HepG2 (cell line): ENCODE data around the gene NUAK1. TPM values are rescaled to one million over a fixed set of nuclear protein-coding genes. Genes with fewer than 3 reads are reported as not detected.

ENCODE experiments used
- ATAC-seq: fragments of 200-7000 bp; cut with Tn5 transposase; 3 replicates; pipeline ENCODE4 v1.9.1; 2020; ENCODE audit warnings: mild to moderate bottlenecking, moderate library complexity
- BruUV-seq: library from RNA; stranded (reverse); fragments of 400-500 nt; replicated peaks from 2 replicates; lab custom pipeline; 2021; lab: Mats Ljungman, UMichigan
- CTCF ChIA-PET: fragments of 300-600 bp; formaldehyde crosslinking; extraction: SDS; loops from one replicate; lab custom pipeline; 2021; ENCODE audit warnings: low total read pairs, inconsistent platforms, low intra/inter-chr PET ratio; lab: Yijun Ruan, JAX
- POLR2A ChIA-PET: fragments of 350-600 bp; sonication (Branson Sonifier 250); formaldehyde crosslinking; loops from one replicate; lab custom pipeline; 2020; ENCODE audit warnings: antibody characterized with exemption, inconsistent platforms; lab: Yijun Ruan, JAX
- DNase-seq: peaks from one replicate; pipeline ENCODE4 v3.0.0-alpha.2; 2015; ENCODE audit warnings: low spot score
- FAIRE-seq: peaks from 3 replicates; lab custom pipeline; 2011; peaks lifted over from hg19 to GRCh38; lab: Jason Lieb, UNC
- H2AFZ ChIP-seq: one replicate; pipeline ENCODE4 v1.6.1; 2011; ENCODE audit warnings: low read length, inconsistent platforms
- H3K27ac ChIP-seq: fragments of 300-600 bp; 3 replicates; pipeline ENCODE4 v1.8.0; 2011; ENCODE audit warnings: mixed run types, mild to moderate bottlenecking, mixed read lengths, low read length, inconsistent platforms; ENCODE audit not compliant: insufficient read depth; ENCODE audit errors: extremely low read length
- H3K27me3 ChIP-seq, 2 experiments: fragments of 200-600 bp in 1 of 2; 2 replicates in 1 of 2; 3 replicates in 1 of 2; pipeline versions ENCODE4 v1.6.0 to v1.8.0; 2011; ENCODE audit warnings: low read length in 2 of 2, mild to moderate bottlenecking in 2 of 2, moderate library complexity in 2 of 2, inconsistent platforms in 1 of 2; ENCODE audit not compliant: insufficient read depth in 2 of 2, control insufficient read depth in 1 of 2
- H3K36me3 ChIP-seq, 2 experiments: fragments of 200-600 bp in 1 of 2; replicated peaks in 1 of 2; 2 replicates in 1 of 2; 3 replicates in 1 of 2; pipeline versions ENCODE4 v1.5.1 to v1.8.0; 2011; ENCODE audit warnings: low read length in 2 of 2, inconsistent platforms in 1 of 2; ENCODE audit not compliant: insufficient read depth in 2 of 2, control insufficient read depth in 1 of 2
- H3K4me1 ChIP-seq: 2 replicates; pipeline ENCODE4 v1.5.1; 2012; ENCODE audit warnings: low read length, inconsistent platforms; ENCODE audit not compliant: insufficient read depth
- H3K4me2 ChIP-seq: 2 replicates; pipeline ENCODE4 v1.6.0; 2011; ENCODE audit warnings: low read depth, low read length, inconsistent platforms
- H3K4me3 ChIP-seq, 3 experiments: fragments of 200-600 bp in 1 of 3; sonication (generic), shearing (Covaris generic) in 1 of 3; replicated peaks in 1 of 3; 2 replicates each; pipeline ENCODE4 v1.5.1; 2011 to 2016; ENCODE audit warnings: low read length in 3 of 3, inconsistent platforms in 2 of 3, low read depth in 2 of 3, mild to moderate bottlenecking in 2 of 3, control low read depth in 1 of 3, mixed read lengths in 1 of 3; ENCODE audit not compliant: insufficient read depth in 1 of 3
- H3K79me2 ChIP-seq: one replicate; pipeline ENCODE4 v1.6.1; 2011; ENCODE audit warnings: low read length, inconsistent platforms; ENCODE audit not compliant: insufficient read depth
- H3K9ac ChIP-seq: 2 replicates; pipeline ENCODE4 v1.6.0; 2011; ENCODE audit warnings: mild to moderate bottlenecking, low read depth, low read length, inconsistent platforms; ENCODE audit not compliant: insufficient read depth
- H3K9me3 ChIP-seq: 2 replicates; pipeline ENCODE4 v1.5.1; 2012; ENCODE audit warnings: mild to moderate bottlenecking, low read length
- H4K20me1 ChIP-seq: 2 replicates; pipeline ENCODE4 v1.6.0; 2011; ENCODE audit warnings: inconsistent platforms, mild to moderate bottlenecking, low read length, moderate library complexity; ENCODE audit not compliant: insufficient read depth
- FOXP1 ChIP-seq, 2 experiments: fragments of 450-650 bp in 1 of 2; IDR thresholded peaks; 2 replicates each; pipeline ENCODE4 v1.6.1; 2017 to 2018; ENCODE audit warnings: antibody characterized with exemption in 1 of 2
- NR1H2 ChIP-seq: sonication (generic); formaldehyde crosslinking; IDR thresholded peaks from 2 replicates; pipeline ENCODE4 v1.8.1; 2022; ENCODE audit warnings: low read depth, missing genetic modification reagents, borderline replicate concordance
- NRL ChIP-seq: sonication (generic); formaldehyde crosslinking; IDR thresholded peaks from 2 replicates; pipeline ENCODE4 v1.5.0; 2020; ENCODE audit warnings: missing genetic modification reagents, mild to moderate bottlenecking, moderate library complexity, borderline replicate concordance
- POLR2A ChIP-seq, 2 experiments: IDR thresholded peaks; 2 replicates each; pipeline ENCODE4 v1.6.1; 2011; ENCODE audit warnings: low read depth in 2 of 2, low read length in 2 of 2, mild to moderate bottlenecking in 1 of 2, moderate library complexity in 1 of 2; ENCODE audit not compliant: insufficient read depth in 1 of 2
- TAF1 ChIP-seq: sonication (generic); formaldehyde crosslinking; IDR thresholded peaks from 2 replicates; pipeline ENCODE4 v1.4.0; 2020; ENCODE audit warnings: missing genetic modification reagents
- ZNF224 ChIP-seq: sonication (generic); formaldehyde crosslinking; IDR thresholded peaks from 2 replicates; pipeline ENCODE4 v1.5.0; 2020; ENCODE audit warnings: mild to moderate bottlenecking, missing genetic modification reagents
- ZNF629 ChIP-seq: sonication (generic); formaldehyde crosslinking; conservative IDR thresholded peaks from 2 replicates; pipeline ENCODE4 v1.5.0; 2020; ENCODE audit warnings: missing genetic modification reagents
- ZNF850 ChIP-seq: sonication (generic); formaldehyde crosslinking; conservative IDR thresholded peaks from 2 replicates; pipeline ENCODE4 v1.9.0; 2021; ENCODE audit warnings: mild to moderate bottlenecking, missing genetic modification reagents
- WGBS: methylation state at CpG from one replicate; pipeline ENCODE4 v1.1.6; 2017; ENCODE audit warnings: low lambda C conversion rate; 5-methylcytosine and 5-hydroxymethylcytosine counted together
- in situ Hi-C: cut with HindIII; loops from 2 replicates; pipeline ENCODE4 v1.10.0; 2017; ENCODE audit warnings: low pct_unique_long_range_greater_than_20kb; ENCODE audit not compliant: extremely low pct_ligation_motif_present
- intact Hi-C: fragments of 100-400 bp; cut with micrococcal nuclease; formaldehyde crosslinking; loops from one replicate; pipeline ENCODE4 v1.10.0; 2022; ENCODE audit not compliant: unreplicated experiment
- polyA plus RNA-seq, 8 experiments: library from polyadenylated mRNA; depleted of rRNA in 3 of 8; stranded (reverse) in 7 of 8; unstranded in 1 of 8; fragments of >200 nt; fragmentation: Illumina TruSeq in 4 of 8; extraction: Trizol in 4 of 8; gene quantifications; 2 replicates each; pipeline versions ENCODE4 v1.2.1 to v1.2.3, GENCODE V29; 2011 to 2016; ENCODE audit warnings: low read depth in 4 of 8, missing spikeins in 1 of 8, mixed read lengths in 1 of 8; ENCODE audit not compliant: insufficient read depth in 1 of 8
- total RNA-seq, 5 experiments: library from RNA; depleted of rRNA; stranded (reverse); fragments of >200 nt; fragmentation: Illumina TruSeq; extraction: Trizol; gene quantifications; 2 replicates each; pipeline ENCODE4 v1.2.3, GENCODE V29; 2016; ENCODE audit warnings: low read depth in 1 of 5

NUAK1 gene
- total and polyA plus RNA-seq, 2 of the 13 experiments (the other 11 are each of a cell fraction or from before 2014, with no cell fraction given): 1.7 to 1.9 TPM

DNA sequence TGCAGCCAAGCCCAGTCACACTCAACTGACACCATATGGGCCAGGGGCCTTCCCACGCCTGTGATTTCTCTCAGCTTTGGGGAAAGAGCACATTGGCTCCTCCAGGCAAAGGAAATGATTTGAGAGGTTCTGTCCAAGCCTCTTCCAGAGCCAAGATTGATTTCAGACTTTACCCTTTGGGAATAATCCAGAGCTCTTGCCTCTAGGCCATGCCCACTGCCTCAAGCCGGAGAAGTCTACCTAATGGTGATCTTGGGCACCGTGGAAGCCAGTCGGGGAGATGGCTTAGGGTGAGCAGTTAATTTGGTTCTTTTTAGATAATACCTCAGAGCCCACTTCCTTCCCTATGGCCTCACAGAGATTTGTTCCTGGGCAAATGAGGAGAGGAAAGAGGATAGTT, 45.0 kb upstream of the NUAK1 start:
- Histone ChIP-seq H3K27ac (no peak overlapping the region), H3K9ac (no peak overlapping the region), H3K4me3 (no peak overlapping the region), H2AFZ (no peak overlapping the region), H3K79me2 (no peaks in the 10 kb centered on the region), H3K4me1 (peaks cover 39% of the 10 kb centered on the region), H3K9me3 (no peaks in the 10 kb centered on the region), H4K20me1 (no peaks in the 10 kb centered on the region), H3K27me3 (no peaks in the 10 kb centered on the region), H3K4me2 (no peak overlapping the region), H3K36me3 (no peaks in the 10 kb centered on the region)
- intact Hi-C loops: no loop called here
- FAIRE-seq (no peak), ATAC-seq (no peak), DNase-seq (no peak)
- in situ Hi-C loops: no loop called here
- POLR2A ChIA-PET: no interaction called here
- CTCF ChIA-PET: no interaction called here
- TF ChIP-seq NR1H2 (CRISPR knock-in tag) (no peak), POLR2A (IDR thresholded peaks at IDR 0.05; ENCODE audit: insufficient read depth in 1 of 2, low read depth in 2 of 2, low read length in 2 of 2) (no peak), NRL (CRISPR knock-in tag) (no peak), ZNF850 (CRISPR knock-in tag) (no peak), ZNF224 (CRISPR knock-in tag) (no peak), FOXP1 (IDR thresholded peaks at IDR 0.05) (no peak), FOXP1 (CRISPR knock-in tag; IDR thresholded peaks at IDR 0.05) (no peak)
- 64% methylated on average over 4 of the region's 4 CpGs for WGBS
- no TSS peak for BruUV-seq

DNA sequence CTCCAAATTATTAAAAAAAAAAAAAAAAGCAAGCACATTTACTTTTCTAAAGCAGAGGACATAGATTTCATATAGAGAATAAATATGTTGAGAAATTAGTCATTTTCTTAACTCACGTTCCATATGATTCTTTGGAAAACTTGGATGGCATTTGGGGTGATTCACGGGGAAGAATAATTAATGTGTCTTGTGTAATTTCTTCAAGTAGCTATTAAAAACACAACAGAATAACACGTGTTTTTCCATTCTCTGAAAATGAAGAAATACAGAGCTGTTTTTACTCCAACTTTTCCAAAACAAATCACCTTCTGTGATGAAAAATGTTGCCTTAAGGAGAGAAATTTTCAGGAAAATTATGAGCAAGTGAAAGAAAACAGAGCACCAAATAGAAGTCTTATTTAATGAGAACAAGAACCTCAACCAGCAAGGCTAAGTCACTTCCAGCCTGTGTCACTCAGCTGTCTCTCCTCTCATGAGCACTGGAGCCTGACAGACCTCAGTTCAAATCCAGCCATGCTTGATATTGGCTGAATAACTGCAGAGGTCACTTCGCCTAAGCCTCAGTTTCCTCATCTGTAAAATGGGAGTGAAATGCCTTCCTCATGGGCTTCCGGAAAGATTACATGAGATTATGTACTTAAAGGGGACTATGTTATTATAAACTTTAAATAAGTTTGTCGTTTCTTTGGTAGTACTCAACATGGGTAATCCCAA, 42.8 kb upstream of the NUAK1 start:
- ATAC-seq: no peak
- Histone ChIP-seq H3K79me2 (no peaks in the 10 kb centered on the region), H3K9ac (no peak overlapping the region), H3K27me3 (no peaks in the 10 kb centered on the region), H4K20me1 (no peaks in the 10 kb centered on the region), H3K36me3 (no peaks in the 10 kb centered on the region), H2AFZ (no peak overlapping the region), H3K27ac (no peak overlapping the region), H3K4me2 (no peak overlapping the region), H3K4me3 (no peak overlapping the region), H3K4me1 (peaks cover 28% of the 10 kb centered on the region), H3K9me3 (no peaks in the 10 kb centered on the region)
- intact Hi-C loops: no loop called here
- in situ Hi-C loops: no loop called here
- no TSS peak for BruUV-seq
- WGBS: 55% methylated on average over 6 of the region's 6 CpGs
- FAIRE-seq: no peak
- ChIA-PET CTCF (no interaction called here), POLR2A (no interaction called here)
- no peak for DNase-seq
- TF ChIP-seq TAF1 (no peak), ZNF629 (peak; percentile 71)
